Measurements from ENCODE around the gene MMP20. TPM values are rescaled to one million over a fixed set of nuclear protein-coding genes. Genes with fewer than 3 reads are reported as not detected.

Gene MMP20
- total and polyA plus RNA-seq, 2 of the 13 experiments (the other 11 are each of a cell fraction or from before 2014, with no cell fraction given), result 0.05 TPM; not detected in 1

DNA sequence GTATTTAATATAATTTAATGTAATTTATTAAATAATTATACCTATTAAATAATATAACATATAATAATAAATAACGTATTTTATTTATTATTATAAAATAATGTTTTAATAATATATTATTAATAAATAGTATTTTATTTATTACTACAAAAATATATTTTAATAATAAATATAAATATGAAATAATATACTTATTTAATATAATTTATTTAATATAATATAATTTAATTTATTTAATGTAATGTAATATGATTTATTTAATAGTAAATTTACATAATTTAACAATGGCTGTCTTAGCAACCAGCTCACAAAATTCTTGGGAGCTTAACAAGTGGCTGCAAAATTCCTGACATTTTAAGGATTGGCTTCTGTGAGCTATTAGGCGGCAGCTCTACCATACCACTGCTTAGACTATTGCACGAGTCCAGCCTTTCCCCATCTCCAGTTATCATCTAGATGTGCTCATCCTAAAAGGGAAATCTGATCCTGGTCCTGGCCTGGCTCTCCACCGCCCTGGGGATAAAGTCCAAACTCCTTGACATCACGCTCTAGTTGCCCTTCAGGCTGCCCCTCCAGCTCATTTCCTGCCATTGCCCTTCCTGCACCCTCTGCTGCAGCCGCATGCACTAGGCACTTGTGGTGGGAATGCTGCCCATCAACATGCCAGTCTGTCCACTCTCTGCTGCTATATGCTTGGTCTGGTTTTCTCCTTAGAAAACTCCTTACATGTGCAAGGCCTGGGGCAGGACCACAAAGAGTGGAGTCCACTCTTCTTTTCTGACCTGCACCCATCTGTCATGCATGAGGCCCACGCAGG is 9.8 kb downstream of the MMP20 start (continued):
- TF ChIP-seq, protein P1, sequence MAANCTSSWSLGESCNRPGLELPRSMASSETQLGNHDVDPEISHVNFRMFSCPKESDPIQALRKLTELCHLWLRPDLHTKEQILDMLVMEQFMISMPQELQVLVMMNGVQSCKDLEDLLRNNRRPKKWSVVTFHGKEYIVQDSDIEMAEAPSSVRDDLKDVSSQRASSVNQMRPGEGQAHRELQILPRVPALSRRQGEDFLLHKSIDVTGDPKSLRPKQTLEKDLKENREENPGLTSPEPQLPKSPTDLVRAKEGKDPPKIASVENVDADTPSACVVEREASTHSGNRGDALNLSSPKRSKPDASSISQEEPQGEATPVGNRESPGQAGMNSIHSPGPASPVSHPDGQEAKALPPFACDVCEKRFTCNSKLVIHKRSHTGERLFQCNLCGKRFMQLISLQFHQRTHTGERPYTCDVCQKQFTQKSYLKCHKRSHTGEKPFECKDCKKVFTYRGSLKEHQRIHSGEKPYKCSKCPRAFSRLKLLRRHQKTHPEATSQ (CRISPR knock-in tag; IDR thresholded peaks at IDR 0.05; ENCODE audit: borderline replicate concordance), result no peak
- TF ChIP-seq ZNF530 (CRISPR knock-in tag; IDR thresholded peaks at IDR 0.05; ENCODE audit: low read depth) (no peak), ZFY (CRISPR knock-in tag; IDR thresholded peaks at IDR 0.05) (no peak), KLF12 (CRISPR knock-in tag; IDR thresholded peaks at IDR 0.05; ENCODE audit: borderline replicate concordance) (no peak), ZNF773 (CRISPR knock-in tag; IDR thresholded peaks at IDR 0.05; ENCODE audit: borderline replicate concordance) (no peak), ZFP37 (CRISPR knock-in tag; IDR thresholded peaks at IDR 0.05; ENCODE audit: borderline replicate concordance) (no peak), RELA (CRISPR knock-in tag; IDR thresholded peaks at IDR 0.05) (no peak), JUN (CRISPR knock-in tag; IDR thresholded peaks at IDR 0.05) (no peak), GABPA (IDR thresholded peaks at IDR 0.05; ENCODE audit: low read depth, low read length) (no peak), GABPA (CRISPR knock-in tag; IDR thresholded peaks at IDR 0.05; ENCODE audit: low read depth) (0 out of 2 replicates have a peak, but pooled peaks have one; percentile 30), ZNF777 (CRISPR knock-in tag; IDR thresholded peaks at IDR 0.05) (no peak), SYNCRIP (IDR thresholded peaks at IDR 0.05; ENCODE audit: insufficient read depth, low read depth, low read length) (no peak), DR1 (CRISPR knock-in tag; IDR thresholded peaks at IDR 0.05) (no peak), ZNF335 (CRISPR knock-in tag; IDR thresholded peaks at IDR 0.05) (no peak), BHLHE40 (IDR thresholded peaks at IDR 0.05; ENCODE audit: low read length) (0 out of 2 replicates have a peak, but pooled peaks have one; percentile 18), TMF1 (CRISPR knock-in tag; IDR thresholded peaks at IDR 0.05; ENCODE audit: low read depth) (no peak), ZSCAN20 (CRISPR knock-in tag; IDR thresholded peaks at IDR 0.05; ENCODE audit: borderline replicate concordance) (no peak), GATAD1 (CRISPR knock-in tag; IDR thresholded peaks at IDR 0.05) (no peak)
- TF ChIP-seq, protein P2, sequence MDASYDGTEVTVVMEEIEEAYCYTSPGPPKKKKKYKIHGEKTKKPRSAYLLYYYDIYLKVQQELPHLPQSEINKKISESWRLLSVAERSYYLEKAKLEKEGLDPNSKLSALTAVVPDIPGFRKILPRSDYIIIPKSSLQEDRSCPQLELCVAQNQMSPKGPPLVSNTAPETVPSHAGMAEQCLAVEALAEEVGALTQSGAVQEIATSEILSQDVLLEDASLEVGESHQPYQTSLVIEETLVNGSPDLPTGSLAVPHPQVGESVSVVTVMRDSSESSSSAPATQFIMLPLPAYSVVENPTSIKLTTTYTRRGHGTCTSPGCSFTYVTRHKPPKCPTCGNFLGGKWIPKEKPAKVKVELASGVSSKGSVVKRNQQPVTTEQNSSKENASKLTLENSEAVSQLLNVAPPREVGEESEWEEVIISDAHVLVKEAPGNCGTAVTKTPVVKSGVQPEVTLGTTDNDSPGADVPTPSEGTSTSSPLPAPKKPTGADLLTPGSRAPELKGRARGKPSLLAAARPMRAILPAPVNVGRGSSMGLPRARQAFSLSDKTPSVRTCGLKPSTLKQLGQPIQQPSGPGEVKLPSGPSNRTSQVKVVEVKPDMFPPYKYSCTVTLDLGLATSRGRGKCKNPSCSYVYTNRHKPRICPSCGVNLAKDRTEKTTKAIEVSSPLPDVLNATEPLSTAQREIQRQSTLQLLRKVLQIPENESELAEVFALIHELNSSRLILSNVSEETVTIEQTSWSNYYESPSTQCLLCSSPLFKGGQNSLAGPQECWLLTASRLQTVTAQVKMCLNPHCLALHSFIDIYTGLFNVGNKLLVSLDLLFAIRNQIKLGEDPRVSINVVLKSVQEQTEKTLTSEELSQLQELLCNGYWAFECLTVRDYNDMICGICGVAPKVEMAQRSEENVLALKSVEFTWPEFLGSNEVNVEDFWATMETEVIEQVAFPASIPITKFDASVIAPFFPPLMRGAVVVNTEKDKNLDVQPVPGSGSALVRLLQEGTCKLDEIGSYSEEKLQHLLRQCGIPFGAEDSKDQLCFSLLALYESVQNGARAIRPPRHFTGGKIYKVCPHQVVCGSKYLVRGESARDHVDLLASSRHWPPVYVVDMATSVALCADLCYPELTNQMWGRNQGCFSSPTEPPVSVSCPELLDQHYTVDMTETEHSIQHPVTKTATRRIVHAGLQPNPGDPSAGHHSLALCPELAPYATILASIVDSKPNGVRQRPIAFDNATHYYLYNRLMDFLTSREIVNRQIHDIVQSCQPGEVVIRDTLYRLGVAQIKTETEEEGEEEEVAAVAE (CRISPR knock-in tag; IDR thresholded peaks at IDR 0.05; ENCODE audit: borderline replicate concordance), result no peak
- TF ChIP-seq, protein P3, sequence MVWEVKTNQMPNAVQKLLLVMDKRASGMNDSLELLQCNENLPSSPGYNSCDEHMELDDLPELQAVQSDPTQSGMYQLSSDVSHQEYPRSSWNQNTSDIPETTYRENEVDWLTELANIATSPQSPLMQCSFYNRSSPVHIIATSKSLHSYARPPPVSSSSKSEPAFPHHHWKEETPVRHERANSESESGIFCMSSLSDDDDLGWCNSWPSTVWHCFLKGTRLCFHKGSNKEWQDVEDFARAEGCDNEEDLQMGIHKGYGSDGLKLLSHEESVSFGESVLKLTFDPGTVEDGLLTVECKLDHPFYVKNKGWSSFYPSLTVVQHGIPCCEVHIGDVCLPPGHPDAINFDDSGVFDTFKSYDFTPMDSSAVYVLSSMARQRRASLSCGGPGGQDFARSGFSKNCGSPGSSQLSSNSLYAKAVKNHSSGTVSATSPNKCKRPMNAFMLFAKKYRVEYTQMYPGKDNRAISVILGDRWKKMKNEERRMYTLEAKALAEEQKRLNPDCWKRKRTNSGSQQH (CRISPR knock-in tag; IDR thresholded peaks at IDR 0.05; ENCODE audit: low read depth), result no peak
- TF ChIP-seq, protein P4, sequence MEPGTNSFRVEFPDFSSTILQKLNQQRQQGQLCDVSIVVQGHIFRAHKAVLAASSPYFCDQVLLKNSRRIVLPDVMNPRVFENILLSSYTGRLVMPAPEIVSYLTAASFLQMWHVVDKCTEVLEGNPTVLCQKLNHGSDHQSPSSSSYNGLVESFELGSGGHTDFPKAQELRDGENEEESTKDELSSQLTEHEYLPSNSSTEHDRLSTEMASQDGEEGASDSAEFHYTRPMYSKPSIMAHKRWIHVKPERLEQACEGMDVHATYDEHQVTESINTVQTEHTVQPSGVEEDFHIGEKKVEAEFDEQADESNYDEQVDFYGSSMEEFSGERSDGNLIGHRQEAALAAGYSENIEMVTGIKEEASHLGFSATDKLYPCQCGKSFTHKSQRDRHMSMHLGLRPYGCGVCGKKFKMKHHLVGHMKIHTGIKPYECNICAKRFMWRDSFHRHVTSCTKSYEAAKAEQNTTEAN (CRISPR knock-in tag; conservative IDR thresholded peaks at IDR 0.05), result no peak

Measured in HepG2 (cell line).